Small intestine (tissue), 7 donors: Measurements from ENCODE around the gene CSPG4. TPM values are rescaled to one million over a fixed set of nuclear protein-coding genes. Genes with fewer than 3 reads are reported as not detected.

Experiments
- DNase-seq, 2 donors: peaks; one replicate each; pipeline versions ENCODE4 v3.0.0 to v3.0.0-alpha.2; 2013
- FAIRE-seq: peaks from 2 replicates; lab custom pipeline; 2012; peaks lifted over from hg19 to GRCh38; lab: Jason Lieb, UNC
- H3K27ac ChIP-seq, 3 donors: one replicate each; pipeline ENCODE4 v1.5.1; 2013; ENCODE audit warnings: low read length in 2 of 3, mild to moderate bottlenecking in 2 of 3, control low read depth in 1 of 3, inconsistent platforms in 1 of 3, low read depth in 1 of 3, moderate library complexity in 1 of 3
- H3K27me3 ChIP-seq, 3 donors: one replicate each; pipeline ENCODE4 v1.6.1; 2013; ENCODE audit warnings: low read length in 3 of 3, inconsistent platforms in 1 of 3; ENCODE audit not compliant: control insufficient read depth in 3 of 3, insufficient read depth in 3 of 3
- H3K36me3 ChIP-seq, 3 donors: one replicate each; pipeline ENCODE4 v1.6.1; 2013; ENCODE audit warnings: low read length in 3 of 3, inconsistent platforms in 1 of 3, low read depth in 1 of 3, mild to moderate bottlenecking in 1 of 3, moderate library complexity in 1 of 3; ENCODE audit not compliant: control insufficient read depth in 3 of 3, insufficient read depth in 2 of 3
- H3K4me1 ChIP-seq, 3 donors: one replicate each; pipeline ENCODE4 v1.6.1; 2013; ENCODE audit warnings: low read length in 2 of 3, inconsistent platforms in 1 of 3, low read depth in 1 of 3, mild to moderate bottlenecking in 1 of 3, moderate library complexity in 1 of 3; ENCODE audit not compliant: control insufficient read depth in 3 of 3, insufficient read depth in 2 of 3
- H3K4me3 ChIP-seq, 3 donors: one replicate each; pipeline ENCODE4 v1.5.1; 2013; ENCODE audit warnings: low read length in 3 of 3, control low read depth in 1 of 3, inconsistent platforms in 1 of 3, low read depth in 1 of 3, mild to moderate bottlenecking in 1 of 3, moderate library complexity in 1 of 3
- H3K9me3 ChIP-seq, 2 donors: one replicate each; pipeline ENCODE4 v1.6.1; 2013; ENCODE audit warnings: low read depth in 1 of 2, low read length in 1 of 2; ENCODE audit not compliant: control insufficient read depth in 2 of 2, insufficient read depth in 1 of 2
- WGBS, 3 donors: extraction: QIAGEN DNeasy Blood & Tissue Kit; methylation state at CpG; one replicate each; pipeline ENCODE4 v1.1.7; 2013; 5-methylcytosine and 5-hydroxymethylcytosine counted together
- polyA plus RNA-seq, 4 donors: library from polyadenylated mRNA; stranded (reverse) in 3 of 4; unstranded in 1 of 4; fragments of 200-250 nt in 3 of 4; fragments of 120-200 nt in 1 of 4; gene quantifications; one replicate each; pipeline versions ENCODE4 v1.2.1 to v1.2.3, GENCODE V29; 2013
- donor health status: healthy with polysubstance abuse.
- donor health status: control.
- donor health status: control.
- donor health status: Bipolar disorder and iron deficiency.
- donor health status: healthy.

The CSPG4 gene
- polyA plus RNA-seq, 4 donors: 0.22 to 7.2 (median 2.5) TPM

DNA sequence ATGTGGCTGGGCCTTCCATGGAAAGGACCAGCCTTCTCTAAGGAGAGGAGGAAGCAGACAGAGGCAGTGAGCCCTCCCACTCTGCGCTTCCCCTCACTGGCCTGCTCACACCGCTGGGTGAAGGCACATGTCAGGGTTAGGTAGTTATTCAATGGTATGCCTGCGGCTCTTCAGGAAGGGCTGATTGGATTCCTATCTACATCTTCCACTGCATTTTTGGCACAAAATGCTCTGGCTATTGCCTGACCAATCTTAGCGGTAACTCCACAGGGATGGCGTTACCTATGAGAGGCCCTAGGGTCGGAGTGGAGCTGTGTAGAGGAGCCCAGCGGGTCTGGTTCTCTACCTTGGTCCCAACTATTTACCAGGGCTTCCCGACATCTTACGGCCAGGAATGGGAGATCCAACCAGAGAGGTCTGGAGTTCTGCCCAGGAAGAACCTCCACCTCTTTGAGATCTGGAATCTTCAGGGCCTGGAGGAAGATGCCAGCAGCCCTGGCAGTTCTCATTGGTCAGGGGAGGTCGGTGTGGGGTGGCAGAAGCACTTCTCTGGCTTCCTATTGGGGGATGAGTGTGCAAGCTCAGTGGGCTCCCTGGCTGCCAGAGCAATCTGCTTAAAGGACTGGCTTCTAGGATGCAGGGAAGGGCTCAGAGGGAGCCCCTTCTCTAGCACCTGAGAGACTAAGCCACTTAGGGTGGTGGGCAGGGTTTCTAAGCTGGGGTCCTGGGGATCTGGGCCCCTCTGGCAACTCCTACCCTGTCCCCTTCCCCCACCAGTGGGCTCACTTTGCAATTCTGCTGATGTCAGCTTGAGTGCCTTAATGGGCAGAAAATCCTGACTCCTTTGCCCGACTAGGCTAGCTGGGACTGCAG is 40.7 kb downstream of the CSPG4 start:
- H3K27me3 ChIP-seq: no peaks in the 10 kb centered on the region
- peaks cover 0 to 14% (median 0%) of the 10 kb centered on the region in 3 donors for H3K36me3 ChIP-seq
- peaks cover 0 to 40% (median 3%) of the 10 kb centered on the region in 3 donors for H3K4me1 ChIP-seq
- peak overlapping the region in 1 of 3 donors; percentile 63 for H3K27ac ChIP-seq
- FAIRE-seq: no peak
- 73 to 80% (median 77%) methylated on average over 11 of the region's 11 CpGs for WGBS, 3 donors
- H3K9me3 ChIP-seq: no peaks in the 10 kb centered on the region
- H3K4me3 ChIP-seq: no peak overlapping the region
- DNase-seq: no peak

DNA sequence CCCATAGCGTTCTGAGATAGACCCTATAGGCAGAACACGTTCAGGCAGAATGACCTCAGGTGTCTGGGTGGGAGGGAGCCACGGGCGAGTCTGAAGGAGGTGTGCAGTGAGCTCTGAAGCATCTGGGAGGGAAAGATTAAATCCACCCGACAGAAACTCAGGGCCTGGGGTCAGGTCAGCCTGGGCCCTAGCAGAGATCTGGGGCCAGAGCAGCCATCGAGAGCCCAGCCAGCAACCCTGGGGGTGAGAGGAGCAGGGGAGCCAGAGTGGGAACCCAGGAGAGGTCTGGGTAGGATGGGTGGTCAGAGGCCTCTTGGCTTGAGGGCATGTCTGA is 42.8 kb downstream of the CSPG4 start:
- H3K36me3 ChIP-seq: no peaks in the 10 kb centered on the region
- DNase-seq (no peak), FAIRE-seq (no peak)
- 79 to 85% (median 81%) methylated on average over 6 of the region's 6 CpGs for WGBS, 3 donors
- H3K27ac ChIP-seq: no peak overlapping the region
- peaks cover 0 to 42% (median 8%) of the 10 kb centered on the region in 3 donors for H3K4me1 ChIP-seq
- no peaks in the 10 kb centered on the region for H3K9me3 ChIP-seq
- no peaks in the 10 kb centered on the region for H3K27me3 ChIP-seq
- no peak overlapping the region for H3K4me3 ChIP-seq

DNA sequence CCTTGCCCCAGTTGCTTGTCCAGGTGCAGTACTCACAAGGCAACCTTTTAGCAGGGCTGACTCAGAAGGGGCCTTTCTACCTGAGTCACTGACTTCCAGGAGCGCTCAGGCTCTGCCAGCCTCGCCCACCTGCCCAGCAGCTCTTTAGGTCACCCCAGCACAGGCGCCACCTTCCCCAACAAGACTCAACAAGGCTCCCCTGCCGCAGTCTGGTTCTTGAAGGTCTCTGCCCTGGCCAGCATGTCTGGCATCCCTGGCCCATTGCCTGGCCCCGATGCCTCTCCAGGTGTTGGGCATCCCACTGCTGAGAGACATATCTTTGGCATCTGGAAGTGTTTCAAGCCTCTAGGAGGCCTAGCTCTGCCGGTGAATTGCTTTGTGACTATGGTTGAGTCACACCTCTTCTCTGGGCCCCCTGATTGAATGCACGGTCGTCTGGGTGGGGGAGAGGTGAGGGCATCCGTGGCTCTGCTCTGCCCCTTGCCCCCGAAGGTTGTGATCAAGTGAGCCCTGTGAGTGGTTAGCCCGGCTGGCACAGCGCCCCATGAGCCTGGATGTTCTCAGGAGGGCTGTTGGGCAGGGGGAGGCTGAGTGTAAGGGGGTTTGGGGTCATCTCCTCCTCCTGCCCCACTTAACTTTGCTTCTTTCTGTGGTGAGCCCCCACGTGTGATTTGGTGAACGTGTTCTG is 43.3 kb downstream of the CSPG4 start:
- H3K27me3 ChIP-seq: no peaks in the 10 kb centered on the region
- peaks cover 0 to 47% (median 8%) of the 10 kb centered on the region in 3 donors for H3K4me1 ChIP-seq
- no peak overlapping the region for H3K27ac ChIP-seq
- H3K4me3 ChIP-seq: no peak overlapping the region
- FAIRE-seq (no peak), DNase-seq (no peak)
- WGBS, 3 donors: 54 to 70% (median 54%) methylated on average over 14 of the region's 14 CpGs
- no peaks in the 10 kb centered on the region for H3K36me3 ChIP-seq
- no peaks in the 10 kb centered on the region for H3K9me3 ChIP-seq

DNA sequence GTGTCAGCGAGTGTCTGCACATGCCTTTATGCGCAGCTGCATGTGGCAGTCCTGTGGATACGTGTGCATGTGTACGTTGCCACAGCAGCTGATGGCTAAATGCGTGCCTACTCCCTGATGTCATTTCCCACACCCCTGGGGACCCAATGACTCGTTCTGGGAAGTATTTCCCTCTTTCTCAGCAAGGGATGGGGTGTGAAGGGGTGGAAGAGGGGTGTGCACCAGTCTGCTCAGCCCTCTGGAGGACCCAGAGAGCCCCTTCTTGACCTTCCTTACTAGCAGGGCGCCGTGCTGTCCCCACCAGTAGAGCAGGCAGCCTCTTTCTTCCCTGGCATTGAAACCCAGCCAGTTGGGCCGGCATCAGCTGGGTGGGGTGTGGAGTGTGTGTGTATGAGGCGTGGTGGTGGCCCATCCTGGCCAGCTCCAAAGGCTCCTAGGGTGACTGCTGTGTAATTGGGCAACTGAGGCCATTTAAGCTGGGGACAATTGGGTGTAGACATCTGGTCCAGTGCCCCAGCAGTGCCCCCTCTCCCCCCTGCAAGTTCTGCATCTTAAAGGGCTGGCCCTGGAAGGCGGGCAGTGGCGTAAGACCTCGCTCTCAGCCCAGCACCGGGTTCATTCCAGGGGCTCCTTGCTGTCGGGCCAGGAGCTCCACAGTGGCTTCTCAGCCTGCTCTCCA is 45.7 kb downstream of the CSPG4 start:
- Histone ChIP-seq H3K27ac (peak overlapping the region in 2 of 3 donors; percentile 44 to 73), H3K4me1 (peaks cover 0 to 38% (median 8%) of the 10 kb centered on the region in 3 donors), H3K4me3 (no peak overlapping the region), H3K27me3 (no peaks in the 10 kb centered on the region), H3K36me3 (peaks cover 0 to 11% (median 0%) of the 10 kb centered on the region in 3 donors), H3K9me3 (no peaks in the 10 kb centered on the region)
- FAIRE-seq (no peak), DNase-seq (peak; percentile 74 to 81)
- 37 to 53% (median 43%) methylated on average over 14 to 15 of the region's 15 CpGs for WGBS, 3 donors

DNA sequence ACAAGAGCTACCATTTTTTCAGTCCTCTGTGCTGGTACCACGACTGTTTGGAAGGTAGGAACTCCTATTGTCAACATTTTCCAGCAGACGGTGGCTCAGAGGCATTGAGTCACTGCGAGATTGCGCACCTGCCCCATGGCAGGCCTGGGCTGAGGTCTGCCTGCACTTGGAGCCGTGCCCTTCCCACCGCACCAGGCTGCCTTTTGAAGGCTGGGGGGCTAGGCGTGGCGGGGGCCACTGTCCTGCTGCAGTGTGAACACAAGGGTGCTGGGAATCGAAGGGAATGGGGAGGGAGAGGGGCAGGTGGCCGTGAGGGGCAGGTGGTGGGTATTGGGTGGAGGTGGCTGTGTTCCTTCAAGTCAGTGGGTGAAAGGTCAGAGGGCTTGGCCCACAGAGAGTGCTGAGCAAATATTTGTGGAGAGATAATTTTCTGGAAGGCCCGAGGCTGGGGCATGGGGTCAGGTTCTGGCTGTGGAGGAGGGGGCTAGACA is 48.7 kb downstream of the CSPG4 start:
- Histone ChIP-seq H3K4me1 (peaks cover 0 to 48% (median 8%) of the 10 kb centered on the region in 3 donors), H3K9me3 (no peaks in the 10 kb centered on the region), H3K27ac (peak overlapping the region in 2 of 3 donors; percentile 9 to 46), H3K36me3 (peaks cover 0 to 36% (median 0%) of the 10 kb centered on the region in 3 donors), H3K4me3 (no peak overlapping the region), H3K27me3 (no peaks in the 10 kb centered on the region)
- WGBS, 3 donors: 15 to 53% (median 31%) methylated on average over 11 of the region's 11 CpGs
- FAIRE-seq (no peak), DNase-seq (peak; percentile 56 to 66)

DNA sequence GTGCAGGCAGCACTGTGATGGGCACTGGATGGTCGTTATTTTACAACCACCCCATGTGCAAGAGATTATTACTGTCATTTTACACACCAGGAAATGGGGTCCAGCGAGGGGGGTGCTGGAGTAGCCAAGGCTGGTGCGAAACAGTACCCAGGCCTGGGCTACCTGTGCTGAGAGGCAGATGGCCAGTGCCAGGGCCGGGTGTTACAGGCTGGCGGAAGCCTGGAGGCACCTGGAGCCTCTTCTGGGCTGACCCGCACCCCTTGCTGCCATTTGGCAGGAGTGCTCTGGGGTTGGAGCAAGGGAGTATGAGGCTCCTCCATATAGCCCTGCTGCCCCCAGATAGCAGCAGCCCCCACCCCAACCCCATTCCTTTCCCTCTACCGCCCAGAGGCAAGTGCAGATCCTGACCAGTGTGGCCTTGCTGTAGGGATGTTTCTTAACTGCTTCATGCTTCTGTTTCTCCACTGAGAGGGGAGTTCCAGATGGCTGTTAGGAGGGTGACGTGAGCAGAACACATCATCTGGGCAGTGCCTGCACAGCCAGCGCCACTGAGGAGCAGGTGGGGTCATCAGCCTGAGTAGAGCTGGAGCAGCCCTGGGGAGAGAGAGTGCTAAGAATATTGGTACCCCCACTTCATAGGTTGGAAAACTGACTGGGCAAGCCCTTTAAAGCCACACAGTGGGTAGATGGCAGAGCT is 49.7 kb downstream of the CSPG4 start:
- Histone ChIP-seq H3K27me3 (no peaks in the 10 kb centered on the region), H3K4me1 (peaks cover 0 to 46% (median 8%) of the 10 kb centered on the region in 3 donors), H3K36me3 (peaks cover 0 to 46% (median 6%) of the 10 kb centered on the region in 3 donors), H3K27ac (peak overlapping the region in 2 of 3 donors; percentile 14 to 46), H3K4me3 (no peak overlapping the region), H3K9me3 (no peaks in the 10 kb centered on the region)
- no peak for DNase-seq
- no peak for FAIRE-seq
- WGBS, 3 donors: 76 to 86% (median 83%) methylated on average over 9 of the region's 9 CpGs

DNA sequence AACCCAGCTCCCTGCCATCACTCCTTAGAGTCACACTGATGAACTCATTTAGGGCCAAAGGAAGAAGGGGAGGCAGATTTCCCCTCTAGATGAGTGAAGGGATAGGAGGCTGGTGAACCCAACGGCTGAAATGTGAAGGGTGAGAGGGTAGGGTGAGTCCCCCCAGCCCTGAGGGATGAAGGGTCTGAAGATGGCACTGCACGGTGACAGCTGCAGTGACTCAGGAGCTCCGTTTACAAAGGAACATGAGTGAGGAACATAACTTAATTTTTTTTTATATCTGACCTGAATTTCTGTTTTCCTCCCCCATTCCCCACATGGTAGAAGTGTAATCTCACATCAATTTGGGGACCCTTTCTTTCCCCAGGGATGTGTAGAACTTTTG is 50.9 kb downstream of the CSPG4 start:
- peaks cover 0 to 37% (median 5%) of the 10 kb centered on the region in 3 donors for H3K4me1 ChIP-seq
- DNase-seq: no peak

More for the DNA sequence above, 50.9 kb downstream of the CSPG4 start:
- no peaks in the 10 kb centered on the region for H3K27me3 ChIP-seq
- FAIRE-seq: no peak
- WGBS, 3 donors: 64 to 85% (median 67%) methylated on average over 3 of the region's 3 CpGs
- H3K36me3 ChIP-seq: peaks cover 0 to 58% (median 8%) of the 10 kb centered on the region in 3 donors
- H3K27ac ChIP-seq: peak overlapping the region in 2 of 3 donors; percentile 39 to 47
- no peak overlapping the region for H3K4me3 ChIP-seq
- no peaks in the 10 kb centered on the region for H3K9me3 ChIP-seq
